Measurements from ENCODE around the gene CTNND1. TPM values are rescaled to one million over a fixed set of nuclear protein-coding genes. Genes with fewer than 3 reads are reported as not detected.

Gene CTNND1
- total and polyA plus RNA-seq, 9 of the 15 experiments (the other 6 are each of a cell fraction or from before 2014, with no cell fraction given) = 11.1 to 74.0 (median 43.3) TPM

- TF ChIP-seq GTF2E2 (tag; IDR thresholded peaks at IDR 0.05) = peak; percentile 87; the same call in 1 of the 2 replicates
- 0 out of 2 replicates have a peak, but pooled peaks have one; percentile 31 for TF ChIP-seq CREB3L1 (IDR thresholded peaks at IDR 0.05; ENCODE audit: borderline replicate concordance, low read depth)
- TF ChIP-seq ZNF639 (CRISPR knock-in tag; conservative IDR thresholded peaks at IDR 0.05 in 1 of 2, IDR thresholded peaks at IDR 0.05 in 1 of 2) = peak in 1 of 2 experiments; percentile 74; a peak in 1 of 4 replicates
- TF ChIP-seq FOXJ3 (CRISPR knock-in tag; IDR thresholded peaks at IDR 0.05) = no peak
- TF ChIP-seq ZC3H11A (IDR thresholded peaks at IDR 0.05; ENCODE audit: low read depth, low read length) = peak; percentile 88
- no peak for TF ChIP-seq SAFB (IDR thresholded peaks at IDR 0.05; ENCODE audit: borderline replicate concordance, low read depth, low read length)
- TF ChIP-seq KLF10 (CRISPR knock-in tag; IDR thresholded peaks at IDR 0.05) = no peak
- TF ChIP-seq EP300 (IDR thresholded peaks at IDR 0.05; ENCODE audit: low read length) = peak; percentile 67
- no peak for TF ChIP-seq SRSF3 (IDR thresholded peaks at IDR 0.05; ENCODE audit: insufficient read depth, low read length)
- TF ChIP-seq ZNF589 (CRISPR knock-in tag; IDR thresholded peaks at IDR 0.05; ENCODE audit: low read depth) = peak; percentile 66; the same call in 1 of the 2 replicates
- TF ChIP-seq PPARD (CRISPR knock-in tag; IDR thresholded peaks at IDR 0.05) = no peak
- TF ChIP-seq LCOR (CRISPR knock-in tag; IDR thresholded peaks at IDR 0.05) = 0 out of 2 replicates have a peak, but pooled peaks have one; percentile 49
- TF ChIP-seq PHF21A (IDR thresholded peaks at IDR 0.05; ENCODE audit: borderline replicate concordance, low read depth) = no peak
- no peak for TF ChIP-seq DNMT1 (IDR thresholded peaks at IDR 0.05)
- no peak for TF ChIP-seq SRSF9 (IDR thresholded peaks at IDR 0.05; ENCODE audit: borderline replicate concordance, low read depth, low read length)
- no peak for TF ChIP-seq ZBTB7A (IDR thresholded peaks at IDR 0.05; ENCODE audit: borderline replicate concordance, control insufficient read depth, low read depth, low read length)
- TF ChIP-seq MXD1 (CRISPR knock-in tag; IDR thresholded peaks at IDR 0.05; ENCODE audit: borderline replicate concordance, poor library complexity, severe bottlenecking) = no peak
- no peak for TF ChIP-seq GTF2B (IDR thresholded peaks at IDR 0.05; ENCODE audit: extremely low read depth, insufficient read length)
- no peak for TF ChIP-seq ZNF444 (CRISPR knock-in tag; IDR thresholded peaks at IDR 0.05)
- peak; percentile 94 for TF ChIP-seq POLR2A (conservative IDR thresholded peaks at IDR 0.05)
- TF ChIP-seq RCOR1 (IDR thresholded peaks at IDR 0.05; ENCODE audit: borderline replicate concordance in 1 of 2, low read depth in 2 of 2, low read length in 2 of 2) = 0 out of 4 replicates have a peak, but pooled peaks of 1 of the 2 experiments have one; percentile 27
- TF ChIP-seq PREB (CRISPR knock-in tag; IDR thresholded peaks at IDR 0.05) = no peak
Observed at GRCh38 chr11:57761301-57762234, at the start of gene CTNND1 (continued).

All from K562 (cell line).